ENCODE results near the gene SLC16A4. TPM values are rescaled to one million over a fixed set of nuclear protein-coding genes. Genes with fewer than 3 reads are reported as not detected.
A peak's percentile ranks its signal among the peaks of the same experiment; 100 is the strongest.

The SLC16A4 gene
- total and polyA plus RNA-seq, 2 donors (not counting 1 experiment from before 2014, with no cell fraction given) = 0.39 to 2.6 TPM

DNA sequence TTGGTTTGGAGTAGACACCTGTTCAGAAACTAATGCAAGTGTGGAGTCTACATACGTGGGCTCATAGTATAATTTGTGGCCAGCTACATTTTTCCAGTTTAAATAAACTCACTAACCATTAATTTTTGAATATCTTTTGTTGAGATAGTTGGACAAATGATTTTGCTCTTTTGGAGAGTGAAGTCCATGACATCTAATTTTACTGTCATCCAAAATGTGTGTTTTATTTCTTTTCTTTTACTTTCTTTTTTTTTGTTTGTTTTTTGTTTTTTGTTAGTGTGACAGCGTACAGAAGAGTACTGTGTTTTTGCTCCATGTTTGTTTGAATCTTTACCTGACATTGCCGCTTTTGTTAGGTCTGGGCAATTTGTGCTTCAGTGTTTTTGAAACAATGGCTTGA is 46.7 kb downstream of the SLC16A4 start:
- Histone ChIP-seq H3K9me3 (ENCODE audit: control extremely low read depth in 1 of 3, control insufficient read depth in 2 of 3, insufficient read depth in 1 of 3, low read length in 2 of 3) (no peaks in the 10 kb centered on the region), H2AFZ (ENCODE audit: insufficient read depth, low read depth, low read length, poor library complexity, severe bottlenecking) (no peak overlapping the region), H3K36me3 (replicated peaks in 1 of 2; ENCODE audit: control extremely low read depth in 1 of 2, control insufficient read depth in 1 of 2, extremely low read depth in 1 of 2, insufficient read depth in 2 of 2, low read length in 1 of 2) (peaks cover 5 to 61% of the 10 kb centered on the region in 2 experiments), H3K4me2 (replicated peaks; ENCODE audit: low read depth, low read length, poor library complexity, severe bottlenecking) (peak overlapping the region; percentile 83), H3K79me2 (ENCODE audit: control insufficient read depth, insufficient read depth, low read length) (peaks cover 96% of the 10 kb centered on the region), H3K4me1 (ENCODE audit: control insufficient read depth in 2 of 2, insufficient read depth in 2 of 2, low read length in 2 of 2) (peaks cover 45 to 62% of the 10 kb centered on the region in 2 donors), H4K20me1 (ENCODE audit: control insufficient read depth, insufficient read depth, low read length, poor library complexity, severe bottlenecking) (peaks cover 68% of the 10 kb centered on the region), H3K27ac (ENCODE audit: low read length in 2 of 2) (peak overlapping the region in 1 of 2 donors; percentile 3), H3K9ac (ENCODE audit: low read length) (no peak overlapping the region), H3K4me3 (ENCODE audit: control extremely low read depth in 1 of 5, extremely low read depth in 1 of 5, insufficient read depth in 1 of 5, low read depth in 2 of 5, low read length in 4 of 5) (no peak overlapping the region), H3K27me3 (replicated peaks in 1 of 4; ENCODE audit: control extremely low read depth in 1 of 4, control insufficient read depth in 3 of 4, insufficient read depth in 4 of 4, low read length in 3 of 4) (no peaks in the 10 kb centered on the region)
- WGBS (ENCODE audit: insufficient coverage) = no CpG with 5 or more reads among the region's 3 CpGs
- H3K4me1 Mint-ChIP-seq = peaks cover 84% of the 10 kb centered on the region
- no peaks in the 10 kb centered on the region for H3K9me3 Mint-ChIP-seq (ENCODE audit: insufficient read depth)
- H3K4me3 Mint-ChIP-seq = peak overlapping the region; percentile 79
- no peak for TF ChIP-seq EZH2 (IDR thresholded peaks at IDR 0.05; ENCODE audit: borderline replicate concordance, insufficient read depth, low read depth, low read length, poor library complexity, severe bottlenecking)
- TF ChIP-seq, protein P1, sequence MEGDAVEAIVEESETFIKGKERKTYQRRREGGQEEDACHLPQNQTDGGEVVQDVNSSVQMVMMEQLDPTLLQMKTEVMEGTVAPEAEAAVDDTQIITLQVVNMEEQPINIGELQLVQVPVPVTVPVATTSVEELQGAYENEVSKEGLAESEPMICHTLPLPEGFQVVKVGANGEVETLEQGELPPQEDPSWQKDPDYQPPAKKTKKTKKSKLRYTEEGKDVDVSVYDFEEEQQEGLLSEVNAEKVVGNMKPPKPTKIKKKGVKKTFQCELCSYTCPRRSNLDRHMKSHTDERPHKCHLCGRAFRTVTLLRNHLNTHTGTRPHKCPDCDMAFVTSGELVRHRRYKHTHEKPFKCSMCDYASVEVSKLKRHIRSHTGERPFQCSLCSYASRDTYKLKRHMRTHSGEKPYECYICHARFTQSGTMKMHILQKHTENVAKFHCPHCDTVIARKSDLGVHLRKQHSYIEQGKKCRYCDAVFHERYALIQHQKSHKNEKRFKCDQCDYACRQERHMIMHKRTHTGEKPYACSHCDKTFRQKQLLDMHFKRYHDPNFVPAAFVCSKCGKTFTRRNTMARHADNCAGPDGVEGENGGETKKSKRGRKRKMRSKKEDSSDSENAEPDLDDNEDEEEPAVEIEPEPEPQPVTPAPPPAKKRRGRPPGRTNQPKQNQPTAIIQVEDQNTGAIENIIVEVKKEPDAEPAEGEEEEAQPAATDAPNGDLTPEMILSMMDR (IDR thresholded peaks at IDR 0.05) = no peak
- ChIA-PET POLR2A (no interaction called here), CTCF (interaction anchor here (1.3 to 1.4 kb wide), 2 partner anchors 19 to 90 kb away, joined by 3 read pairs; no protein-coding TSS in a partner anchor)
- DNase-seq (no peak), ATAC-seq (ENCODE audit: low read depth) (no peak)
- no peak overlapping the region for H3K27ac Mint-ChIP-seq
- intact Hi-C loops (cut with micrococcal nuclease) = no loop called here
- H3K27me3 Mint-ChIP-seq = no peaks in the 10 kb centered on the region

DNA sequence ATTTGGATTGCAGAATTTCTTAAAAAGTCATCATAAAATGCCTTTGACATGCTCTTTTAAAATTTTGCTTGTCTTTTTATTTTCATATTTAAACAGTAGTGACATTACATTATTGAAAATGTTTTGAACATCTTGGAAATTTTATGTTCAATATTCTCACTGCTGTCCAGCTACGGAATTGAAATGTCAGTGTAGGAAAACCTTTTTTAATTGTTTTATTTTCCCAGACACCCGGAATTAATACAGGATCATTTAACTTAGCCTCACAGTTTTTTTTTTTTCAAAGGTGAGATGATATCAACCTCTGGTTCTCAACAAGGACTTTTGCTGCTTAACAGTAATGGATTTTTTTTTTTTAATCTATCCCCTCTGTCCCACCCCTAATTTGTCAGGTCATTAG is 47.6 kb downstream of the SLC16A4 start:
- Histone ChIP-seq H3K27me3 (replicated peaks in 1 of 4; ENCODE audit: control extremely low read depth in 1 of 4, control insufficient read depth in 3 of 4, insufficient read depth in 4 of 4, low read length in 3 of 4) (no peaks in the 10 kb centered on the region), H3K4me2 (replicated peaks; ENCODE audit: low read depth, low read length, poor library complexity, severe bottlenecking) (peak overlapping the region; percentile 83), H3K4me3 (ENCODE audit: control extremely low read depth in 1 of 5, extremely low read depth in 1 of 5, insufficient read depth in 1 of 5, low read depth in 2 of 5, low read length in 4 of 5) (peak overlapping the region in 1 of 5 experiments; percentile 22), H3K27ac (ENCODE audit: low read length in 2 of 2) (no peak overlapping the region), H3K9me3 (ENCODE audit: control extremely low read depth in 1 of 3, control insufficient read depth in 2 of 3, insufficient read depth in 1 of 3, low read length in 2 of 3) (no peaks in the 10 kb centered on the region), H2AFZ (ENCODE audit: insufficient read depth, low read depth, low read length, poor library complexity, severe bottlenecking) (no peak overlapping the region), H3K79me2 (ENCODE audit: control insufficient read depth, insufficient read depth, low read length) (peaks cover 87% of the 10 kb centered on the region), H3K4me1 (ENCODE audit: control insufficient read depth in 2 of 2, insufficient read depth in 2 of 2, low read length in 2 of 2) (peaks cover 45 to 53% of the 10 kb centered on the region in 2 donors), H3K36me3 (replicated peaks in 1 of 2; ENCODE audit: control extremely low read depth in 1 of 2, control insufficient read depth in 1 of 2, extremely low read depth in 1 of 2, insufficient read depth in 2 of 2, low read length in 1 of 2) (peaks cover 5 to 61% of the 10 kb centered on the region in 2 experiments), H4K20me1 (ENCODE audit: control insufficient read depth, insufficient read depth, low read length, poor library complexity, severe bottlenecking) (peaks cover 68% of the 10 kb centered on the region), H3K9ac (ENCODE audit: low read length) (no peak overlapping the region)
- Mint-ChIP-seq H3K9me3 (ENCODE audit: insufficient read depth) (no peaks in the 10 kb centered on the region), H3K27me3 (no peaks in the 10 kb centered on the region), H3K4me1 (peaks cover 76% of the 10 kb centered on the region), H3K27ac (no peak overlapping the region), H3K4me3 (peak overlapping the region; percentile 79)
- no CpG with 5 or more reads among the region's 2 CpGs for WGBS (ENCODE audit: insufficient coverage)
- DNase-seq = no peak
- POLR2A ChIA-PET = no interaction called here
- intact Hi-C loops (cut with micrococcal nuclease) = no loop called here
- no peak for TF ChIP-seq EZH2 (IDR thresholded peaks at IDR 0.05; ENCODE audit: borderline replicate concordance, insufficient read depth, low read depth, low read length, poor library complexity, severe bottlenecking)
- TF ChIP-seq, protein P1 (IDR thresholded peaks at IDR 0.05) = no peak
- CTCF ChIA-PET = interaction anchor here (11.8 kb wide), 1 partner anchor 64 kb away, joined by 257 read pairs; the partner anchor contains the start of gene LAMTOR5
- no peak for ATAC-seq (ENCODE audit: low read depth)
